Endothelial cell of umbilical vein (primary cell): ENCODE results near the gene CACNA1A. TPM values are rescaled to one million over a fixed set of nuclear protein-coding genes. Genes with fewer than 3 reads are reported as not detected.

Experiments used
- BruUV-seq: library from RNA; stranded (reverse); fragments of 400-500 nt; replicated peaks from 2 replicates; lab custom pipeline; 2021; lab: Mats Ljungman, UMichigan
- CTCF ChIA-PET: fragments of 300-600, 350-600 bp; sonication (Branson Sonifier 250); formaldehyde crosslinking; loops from one replicate; lab custom pipeline; 2021; ENCODE audit warnings: antibody characterized with exemption, inconsistent platforms; lab: Charles Lee
- POLR2A ChIA-PET: fragments of 300-600, 350-600 bp; sonication (Branson Sonifier 250); formaldehyde crosslinking; loops from one replicate; lab custom pipeline; 2021; ENCODE audit warnings: antibody characterized with exemption, inconsistent platforms; lab: Charles Lee
- DNase-seq: peaks from one replicate; pipeline ENCODE4 v3.0.0-alpha.2; 2011; ENCODE audit warnings: low read depth, low spot score
- FAIRE-seq: peaks from 2 replicates; lab custom pipeline; 2011; peaks lifted over from hg19 to GRCh38; lab: Jason Lieb, UNC
- H2AFZ ChIP-seq: 2 replicates; pipeline ENCODE4 v1.6.0; 2012; ENCODE audit warnings: low read depth, low read length, control low read depth, inconsistent platforms
- H3K27ac ChIP-seq: 2 replicates; pipeline ENCODE4 v1.5.1; 2011; ENCODE audit warnings: low read depth, mild to moderate bottlenecking, control low read depth, low read length, moderate library complexity; ENCODE audit not compliant: insufficient read depth
- H3K27me3 ChIP-seq, 2 experiments: 2 replicates each; pipeline versions ENCODE4 v1.6.0 to v1.6.1; 2011; ENCODE audit warnings: low read length in 2 of 2, mixed read lengths in 1 of 2; ENCODE audit not compliant: control insufficient read depth in 2 of 2, insufficient read depth in 2 of 2
- H3K36me3 ChIP-seq, 2 experiments: 2 replicates in 1 of 2; 3 replicates in 1 of 2; pipeline ENCODE4 v1.5.1; 2011; ENCODE audit warnings: low read length in 2 of 2, mild to moderate bottlenecking in 1 of 2, moderate library complexity in 1 of 2; ENCODE audit not compliant: control insufficient read depth in 2 of 2, insufficient read depth in 2 of 2; ENCODE audit errors: extremely low read depth in 1 of 2
- H3K4me1 ChIP-seq: 3 replicates; pipeline ENCODE4 v1.5.1; 2011; ENCODE audit warnings: mild to moderate bottlenecking, low read length; ENCODE audit not compliant: control insufficient read depth, insufficient read depth; ENCODE audit errors: extremely low read depth
- H3K4me2 ChIP-seq: 2 replicates; pipeline ENCODE4 v1.6.1; 2011; ENCODE audit warnings: low read length, control low read depth, mixed read lengths; ENCODE audit not compliant: insufficient read depth
- H3K4me3 ChIP-seq, 3 experiments: fragments of 200-600 bp in 1 of 3; sonication (generic), shearing (Covaris generic) in 1 of 3; replicated peaks in 1 of 3; 2 replicates each; pipeline ENCODE4 v1.5.1; 2011 to 2016; ENCODE audit warnings: control low read depth in 3 of 3, low read length in 3 of 3, mild to moderate bottlenecking in 2 of 3, inconsistent platforms in 1 of 3, low read depth in 1 of 3, moderate library complexity in 1 of 3; ENCODE audit not compliant: insufficient read depth in 1 of 3
- H3K79me2 ChIP-seq: 2 replicates; pipeline ENCODE4 v1.6.0; 2012; ENCODE audit warnings: low read length, inconsistent platforms; ENCODE audit not compliant: control insufficient read depth, insufficient read depth
- H3K9ac ChIP-seq: replicated peaks from 2 replicates; pipeline ENCODE3; 2011; ENCODE audit warnings: low read length, control low read depth; ENCODE audit not compliant: insufficient read depth; ENCODE audit errors: extremely low read depth
- H3K9me1 ChIP-seq: replicated peaks from 3 replicates; pipeline ENCODE4 v1.6.0; 2011; ENCODE audit warnings: mild to moderate bottlenecking, low read length; ENCODE audit not compliant: control insufficient read depth, insufficient read depth; ENCODE audit errors: extremely low read depth
- H3K9me3 ChIP-seq: replicated peaks from 2 replicates; pipeline ENCODE4 v1.5.1; 2012; ENCODE audit warnings: low read length, inconsistent platforms; ENCODE audit not compliant: control insufficient read depth, insufficient read depth
- H4K20me1 ChIP-seq: replicated peaks from 2 replicates; pipeline ENCODE3; 2011; ENCODE audit warnings: mild to moderate bottlenecking, low read length; ENCODE audit not compliant: control insufficient read depth, insufficient read depth; ENCODE audit errors: extremely low read depth
- CTCF ChIP-seq, 2 donors: IDR thresholded peaks; 1 replicate in 1 of 2; 2 replicates in 1 of 2; pipeline ENCODE4 v1.5.1; 2011; ENCODE audit warnings: low read length in 2 of 2, mild to moderate bottlenecking in 2 of 2, moderate library complexity in 2 of 2, control low read depth in 1 of 2, inconsistent platforms in 1 of 2, low read depth in 1 of 2; ENCODE audit not compliant: insufficient read depth in 1 of 2; ENCODE audit errors: extremely low read depth in 1 of 2
- FOS ChIP-seq: IDR thresholded peaks from 2 replicates; pipeline ENCODE4 v1.6.1; 2011; ENCODE audit warnings: mild to moderate bottlenecking, low read length, moderate library complexity, borderline replicate concordance; ENCODE audit not compliant: insufficient read depth
- GATA2 ChIP-seq: IDR thresholded peaks from 2 replicates; pipeline ENCODE4 v1.7.0; 2011; ENCODE audit warnings: low read depth, mild to moderate bottlenecking, moderate library complexity, mixed read lengths, low read length; ENCODE audit not compliant: insufficient read length, insufficient read depth
- MAX ChIP-seq: IDR thresholded peaks from 2 replicates; pipeline ENCODE4 v1.6.1; 2011; ENCODE audit not compliant: insufficient read depth, insufficient read length
- MYC ChIP-seq: IDR thresholded peaks from one replicate; pipeline ENCODE4 v1.6.1; 2011; ENCODE audit warnings: mild to moderate bottlenecking, low read depth, low read length
- POLR2A ChIP-seq: IDR thresholded peaks from 2 replicates; pipeline ENCODE4 v1.6.1; 2012; ENCODE audit warnings: low read depth, mild to moderate bottlenecking, control low read depth, low read length
- dilution Hi-C: fragments of 300-500 bp; cut with MboI; formaldehyde crosslinking; loops from one replicate; pipeline ENCODE4 v1.15.0; 2019; ENCODE audit warnings: low sequenced_read_pairs; ENCODE audit not compliant: extremely low pct_ligation_motif_present
- intact Hi-C: fragments of 100-400 bp; cut with micrococcal nuclease; formaldehyde crosslinking; loops from one replicate; pipeline ENCODE4 v1.10.0; 2022
- polyA plus RNA-seq, 4 experiments: library from polyadenylated mRNA; depleted of rRNA in 3 of 4; stranded (reverse) in 3 of 4; unstranded in 1 of 4; fragments of >200 nt; gene quantifications; 2 replicates each; pipeline versions ENCODE4 v1.2.1 to v1.2.3, GENCODE V29; 2011 to 2012; ENCODE audit warnings: missing spikeins in 1 of 4
- total RNA-seq: library from RNA; stranded (reverse); gene quantifications from 2 replicates; pipeline ENCODE4 v1.2.3, GENCODE V29; 2021

The CACNA1A gene
- total and polyA plus RNA-seq, 2 donors (not counting 3 experiments of a cell fraction or from before 2014, with no cell fraction given): 0.17 to 0.38 TPM

GRCh38 chr19:13240312-13241022 lies 265.8 kb downstream of the CACNA1A start:
- Histone ChIP-seq H3K36me3 (no peaks in the 10 kb centered on the region), H3K4me1 (no peaks in the 10 kb centered on the region), H3K27me3 (no peaks in the 10 kb centered on the region), H4K20me1 (no peaks in the 10 kb centered on the region), H3K9me3 (no peaks in the 10 kb centered on the region), H3K9me1 (no peaks in the 10 kb centered on the region), H3K4me2 (no peak overlapping the region), H2AFZ (no peak overlapping the region), H3K79me2 (no peaks in the 10 kb centered on the region), H3K27ac (no peak overlapping the region), H3K4me3 (no peak overlapping the region), H3K9ac (no peak overlapping the region)
- DNase-seq: no peak
- POLR2A ChIA-PET: no interaction called here
- dilution Hi-C loops (no loop called here), intact Hi-C loops (no loop called here)
- CTCF ChIA-PET: interaction anchor here (0.6 kb wide), 1 partner anchor 38 kb away, joined by 3 read pairs; no protein-coding TSS in a partner anchor
- TF ChIP-seq MYC: no peak
- TF ChIP-seq CTCF (IDR thresholded peaks at IDR 0.05; ENCODE audit: extremely low read depth in 1 of 2, insufficient read depth in 1 of 2, low read depth in 1 of 2, low read length in 2 of 2): no peak
- TF ChIP-seq GATA2: no peak
- no peak for TF ChIP-seq POLR2A
- no peak for TF ChIP-seq MAX
- no peak for TF ChIP-seq FOS
- no peak for FAIRE-seq
- no TSS peak for BruUV-seq
